ENCODE results near the gene FNDC11.

- no peak for TF ChIP-seq CTCF (IDR thresholded peaks at IDR 0.05; ENCODE audit: low read depth, low read length, missing input control)
- no peak for TF ChIP-seq MAX (IDR thresholded peaks at IDR 0.05)
- TF ChIP-seq ZBTB33 (IDR thresholded peaks at IDR 0.05), result no peak
- TF ChIP-seq TAF1 (conservative IDR thresholded peaks at IDR 0.05), result no peak
- no peak for TF ChIP-seq HNF4G (IDR thresholded peaks at IDR 0.05)
- no peak for TF ChIP-seq SP1 (IDR thresholded peaks at IDR 0.05)
- no peak for TF ChIP-seq EGR1 (IDR thresholded peaks at IDR 0.05; ENCODE audit: low read depth in 2 of 2)
- no peak for TF ChIP-seq YY1 (IDR thresholded peaks at IDR 0.05)
- no peak for TF ChIP-seq ATF3 (IDR thresholded peaks at IDR 0.05)
- no peak for TF ChIP-seq REST (IDR thresholded peaks at IDR 0.05)
- TF ChIP-seq RAD21 (IDR thresholded peaks at IDR 0.05), result no peak
- no peak for TF ChIP-seq HNF4A (conservative IDR thresholded peaks at IDR 0.05)
- no peak for TF ChIP-seq RXRA (IDR thresholded peaks at IDR 0.05)
These were observed 44.8 kb upstream of the FNDC11 start for GRCh38 chr20:63509088-63509564.

All from liver (tissue), 3 donors.